Putamen (tissue), 1 donor: ENCODE data around the gene DNAH11.
"Not testable (repeated sequence)": the region's sequence is repeated elsewhere in the genome, so short reads cannot be mapped to it uniquely, and the experiment has no call there.

ENCODE experiments used
- DNase-seq: peaks from one replicate; pipeline ENCODE4 v3.0.0-alpha.2; 2016; ENCODE audit warnings: low spot score

The DNAH11 gene

DNA sequence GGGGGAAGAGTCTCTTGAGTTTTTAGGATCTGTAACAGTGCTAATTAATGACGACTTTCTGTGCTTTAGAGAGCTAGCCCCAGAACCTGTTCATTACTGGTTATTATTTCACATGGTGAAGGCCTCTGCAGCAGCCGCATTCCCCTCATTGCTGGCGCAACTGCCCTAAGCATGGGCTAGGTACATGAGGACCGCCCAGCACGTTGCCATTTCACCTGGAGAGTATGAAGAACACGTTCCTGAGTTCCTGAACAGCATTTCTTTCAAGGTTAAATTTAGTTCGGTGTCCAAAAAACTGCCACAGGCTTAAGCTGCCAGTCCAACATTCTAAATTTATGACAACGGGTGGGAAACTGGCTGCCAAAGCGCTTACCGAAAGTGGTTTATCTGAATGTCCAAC lies 177.0 kb downstream of the DNAH11 start:
- DNase-seq = no peak

DNA sequence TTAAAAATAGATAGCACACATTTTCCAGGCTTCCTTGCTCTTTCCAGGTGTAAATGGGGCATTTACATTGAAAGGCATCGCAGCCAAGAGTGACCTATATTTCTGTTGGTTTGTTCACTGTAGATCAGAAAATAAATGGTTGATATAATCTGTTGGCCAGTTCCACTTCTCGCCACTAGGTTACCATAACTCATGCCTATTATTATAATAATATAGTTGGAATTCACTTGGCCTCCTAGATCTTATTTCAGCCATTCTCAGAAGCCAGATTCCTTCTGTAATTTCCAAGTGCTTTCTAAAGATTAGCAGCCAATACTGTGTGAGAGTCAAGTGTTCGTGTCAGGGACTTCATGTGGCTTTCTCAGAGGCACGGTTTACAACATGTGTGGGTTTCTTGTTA lies 179.5 kb downstream of the DNAH11 start:
- DNase-seq = no peak

GRCh38 chr7:21724562-21724961 lies 181.7 kb downstream of the DNAH11 start:
- DNase-seq = no peak

GRCh38 chr7:21730399-21730798 lies 187.6 kb downstream of the DNAH11 start:
- DNase-seq = no peak

- DNase-seq = no peak
These were observed 189.1 kb downstream of the DNAH11 start for GRCh38 chr7:21731977-21732376.

- not testable (repeated sequence) for DNase-seq
These were observed 190.1 kb downstream of the DNAH11 start for GRCh38 chr7:21732956-21733355.

- DNase-seq = no peak
These were observed 191.0 kb downstream of the DNAH11 start for GRCh38 chr7:21733837-21734236.

GRCh38 chr7:21743493-21743892 lies 200.7 kb downstream of the DNAH11 start:
- DNase-seq = no peak

DNA sequence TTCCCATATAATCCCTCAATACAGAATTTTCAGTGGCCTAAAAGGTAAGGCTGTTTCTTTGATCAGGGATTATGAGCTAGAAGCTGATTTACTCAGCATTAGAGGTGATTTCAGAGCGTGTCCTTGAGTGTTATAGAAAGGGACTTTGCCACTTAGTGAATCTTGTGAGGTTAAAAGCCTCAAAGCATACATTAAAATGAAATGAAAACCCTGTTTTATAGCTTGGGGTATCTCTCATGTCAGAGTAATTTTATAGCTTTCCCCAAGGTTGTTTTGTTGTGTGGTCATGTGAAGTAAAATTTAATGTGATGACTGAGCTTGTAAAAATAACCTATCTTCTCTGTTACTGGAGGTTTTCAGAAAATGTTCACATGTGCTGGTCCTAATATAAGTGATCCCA lies 204.1 kb downstream of the DNAH11 start:
- DNase-seq = no peak

DNA sequence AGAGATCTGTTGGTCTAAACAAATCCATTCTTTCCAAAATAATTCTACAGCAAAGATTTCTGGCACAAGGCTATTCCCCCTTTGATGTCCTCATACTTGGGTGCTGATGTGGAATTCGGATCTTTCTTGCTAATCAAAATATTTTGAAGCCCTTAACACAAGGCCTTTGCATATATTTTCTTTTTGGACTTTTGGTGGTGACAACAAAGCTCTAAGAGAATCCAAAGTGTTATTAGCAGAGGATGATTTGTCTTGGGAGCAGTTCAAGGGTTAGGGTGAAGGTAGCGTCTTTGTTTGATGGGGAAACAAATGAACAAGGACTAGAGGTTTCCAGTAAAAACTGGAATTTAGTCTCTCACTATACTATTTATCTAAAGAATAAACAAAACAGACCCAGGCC lies 205.0 kb downstream of the DNAH11 start:
- no peak for DNase-seq

- no peak for DNase-seq
These were observed 206.5 kb downstream of the DNAH11 start for GRCh38 chr7:21749378-21749777.

DNA sequence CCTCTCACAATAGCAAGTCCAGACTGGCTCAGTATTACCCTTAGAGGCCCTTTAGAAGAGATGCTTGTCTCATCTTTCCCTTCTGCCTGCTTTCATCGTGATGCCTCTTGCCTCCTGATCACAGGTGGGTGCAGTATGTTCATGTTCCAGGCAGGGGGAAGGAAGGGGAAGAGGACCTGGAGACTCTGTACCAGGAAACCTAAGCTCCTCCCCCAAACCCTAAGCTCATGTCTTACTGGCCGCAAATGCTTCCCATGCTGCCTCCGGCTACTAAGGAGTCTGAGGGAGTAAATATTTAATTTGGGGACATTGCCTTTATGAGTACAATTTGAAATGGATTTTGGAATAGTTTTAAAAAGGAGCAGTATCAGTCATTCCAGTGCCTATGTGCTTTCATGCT lies 210.2 kb downstream of the DNAH11 start:
- DNase-seq = no peak

DNA sequence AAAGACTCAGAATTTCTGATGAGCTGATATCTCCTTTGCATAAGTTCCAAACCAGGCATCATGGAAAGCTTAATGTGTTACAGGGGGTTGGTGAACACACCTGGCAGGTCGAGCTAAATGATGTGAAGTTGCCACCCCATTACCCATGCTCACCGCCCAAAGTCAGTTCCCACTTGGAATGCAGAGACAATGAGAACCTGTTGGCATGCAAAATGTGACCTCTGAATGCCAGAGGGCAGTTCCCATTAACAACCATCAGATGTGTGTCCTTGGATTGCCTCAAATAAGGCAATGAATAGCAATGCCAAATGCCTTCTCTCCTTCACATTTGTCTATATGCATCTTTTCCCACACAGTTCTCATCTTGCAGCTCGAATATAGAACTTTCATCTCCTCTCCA lies 212.1 kb downstream of the DNAH11 start:
- no peak for DNase-seq

DNA sequence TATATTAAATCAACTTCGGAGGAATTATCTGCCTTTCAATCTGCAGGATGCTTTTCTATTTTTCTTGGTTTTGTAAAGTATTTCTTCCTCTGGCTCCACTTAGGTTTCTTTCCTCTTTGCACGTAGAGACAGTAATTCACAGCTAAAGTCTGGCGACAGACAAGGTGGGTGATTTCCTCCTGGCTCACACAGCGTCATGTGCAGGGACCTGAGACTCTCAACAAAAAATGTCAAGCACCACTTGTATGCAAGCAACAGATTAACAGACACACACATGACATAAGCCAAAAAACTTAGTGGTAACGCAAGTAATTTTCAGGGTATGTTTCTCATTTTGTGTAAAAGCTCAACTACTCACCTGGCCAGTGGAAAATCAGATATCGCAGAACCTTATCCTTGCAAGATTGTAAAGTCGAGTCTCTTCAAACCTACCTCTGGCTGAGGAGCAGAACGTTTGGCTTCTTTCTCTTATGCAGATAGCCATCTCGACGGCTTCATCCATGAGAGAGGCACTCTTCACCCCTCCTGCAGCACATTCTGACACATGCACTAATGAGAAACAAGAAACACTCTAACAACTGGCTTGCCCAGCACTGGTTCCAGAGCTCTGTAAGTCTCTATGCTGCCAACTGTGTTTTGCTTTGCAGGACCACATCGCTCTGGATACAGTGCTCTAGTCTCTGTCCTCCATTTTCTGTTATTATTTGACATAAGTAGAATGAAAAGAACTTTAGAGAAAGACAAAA lies 214.9 kb downstream of the DNAH11 start:
- no peak for DNase-seq

- DNase-seq = no peak
These were observed 215.4 kb downstream of the DNAH11 start for GRCh38 chr7:21758286-21758685.

GRCh38 chr7:21762469-21762868 lies 219.6 kb downstream of the DNAH11 start:
- no peak for DNase-seq

GRCh38 chr7:21763818-21764217 lies 221.0 kb downstream of the DNAH11 start:
- DNase-seq = no peak

- no peak for DNase-seq
These were observed 223.4 kb downstream of the DNAH11 start for GRCh38 chr7:21766218-21766617.

- DNase-seq = peak; percentile 39
These were observed 224.6 kb downstream of the DNAH11 start for GRCh38 chr7:21767300-21767900.

GRCh38 chr7:21768279-21768678 lies 225.4 kb downstream of the DNAH11 start:
- DNase-seq = no peak

DNA sequence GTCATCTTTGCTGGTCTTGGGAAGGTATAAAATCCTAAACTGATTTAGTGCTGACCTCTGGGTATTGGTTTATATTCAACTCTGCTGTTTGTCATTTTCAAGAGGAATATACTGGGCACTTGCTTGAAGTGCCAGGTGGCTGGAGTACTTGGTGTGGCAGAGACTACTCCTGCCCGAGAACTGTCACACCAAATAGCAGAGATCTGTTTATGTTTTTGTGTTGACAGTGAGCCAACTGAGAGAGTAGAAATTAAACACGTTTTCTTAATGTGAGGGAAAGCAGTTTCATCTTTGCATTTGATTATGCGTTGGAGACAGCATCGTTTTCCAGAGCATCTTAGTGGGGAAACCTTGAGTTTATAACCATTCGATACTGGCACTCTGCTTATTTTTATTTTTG lies 228.4 kb downstream of the DNAH11 start:
- DNase-seq = no peak

- DNase-seq = no peak
These were observed 229.2 kb downstream of the DNAH11 start for GRCh38 chr7:21771906-21772610.

- peak; percentile 69 for DNase-seq
These were observed 230.5 kb downstream of the DNAH11 start for GRCh38 chr7:21773326-21773725.
